ENCODE measurements around the gene KRTAP9-3. TPM values are rescaled to one million over a fixed set of nuclear protein-coding genes. Genes with fewer than 3 reads are reported as not detected.

KRTAP9-3 gene
- total and polyA plus RNA-seq, 10 of the 15 experiments (the other 5 are each of a cell fraction or from before 2014, with no cell fraction given), result not detected

DNA sequence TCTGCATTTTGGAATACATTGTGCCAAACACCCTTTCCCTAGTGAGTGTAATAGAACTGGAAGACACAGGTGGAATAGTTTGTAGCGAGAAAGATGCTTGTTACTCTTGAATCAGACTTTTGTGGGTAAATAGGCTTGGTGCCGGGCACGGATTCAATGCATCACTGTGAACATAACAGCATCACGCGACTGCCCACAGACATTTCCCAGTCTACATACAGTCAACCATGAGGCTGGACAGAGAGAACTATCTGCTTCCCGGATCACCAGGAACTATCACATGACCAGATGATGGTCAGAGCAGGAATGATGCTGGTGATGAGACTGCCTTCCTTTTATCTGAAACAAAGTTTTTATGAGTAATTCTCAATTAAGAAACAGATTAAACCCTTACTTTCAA lies 6.2 kb upstream of the KRTAP9-3 start:
- intact Hi-C loops (cut with micrococcal nuclease; ENCODE audit: unreplicated experiment), result no loop called here
- H3K27me3 ChIP-seq (replicated peaks in 1 of 2; ENCODE audit: control insufficient read depth in 2 of 2, insufficient read depth in 2 of 2, low read length in 1 of 2), result peaks cover 0 to 3% of the 10 kb centered on the region in 2 experiments; a peak in 1 of 4 replicates
- no TSS peak for BruUV-seq (replicated peaks)
- H3K4me1 ChIP-seq (ENCODE audit: control insufficient read depth, insufficient read depth, low read length), result no peaks in the 10 kb centered on the region
- H2AFZ ChIP-seq (ENCODE audit: control insufficient read depth, low read depth, low read length), result no peak overlapping the region
- ChIA-PET RAD21 (ENCODE audit: unreplicated experiment) (no interaction called here), SMC1A (ENCODE audit: uncharacterized antibody, unreplicated experiment) (no interaction called here), POLR2A (no interaction called here), CTCF (interaction anchor here (0.6 kb wide), 1 partner anchor 323 kb away, joined by 3 read pairs; no protein-coding TSS in a partner anchor)
- no peak overlapping the region for H3K27ac ChIP-seq (ENCODE audit: control insufficient read depth, insufficient read depth)
- no peak for FAIRE-seq
- no peak overlapping the region for H3K4me3 ChIP-seq
- no peaks in the 10 kb centered on the region for H3K36me3 ChIP-seq (ENCODE audit: control insufficient read depth in 2 of 2, insufficient read depth in 2 of 2, low read length in 1 of 2)
- H3K9me3 ChIP-seq (replicated peaks; ENCODE audit: control insufficient read depth, insufficient read depth, low read length), result no peaks in the 10 kb centered on the region
- no peaks in the 10 kb centered on the region for H4K20me1 ChIP-seq (ENCODE audit: control insufficient read depth, insufficient read depth)
- 68% methylated on average over 6 of the region's 6 CpGs for WGBS (ENCODE audit: insufficient coverage, insufficient replicate concordance, low lambda C conversion rate, missing lambda C conversion rate)
- H3K79me2 ChIP-seq (ENCODE audit: control insufficient read depth, insufficient read depth, low read length), result no peaks in the 10 kb centered on the region
- no peak for ATAC-seq
- in situ Hi-C loops (cut with MboI), result no loop called here
- DNase-seq (ENCODE audit: low read depth, low spot score), result no peak
- H3K9ac ChIP-seq (ENCODE audit: control insufficient read depth, insufficient read depth, low read length), result no peak overlapping the region
- H3K4me2 ChIP-seq (ENCODE audit: control insufficient read depth, insufficient read depth), result no peak overlapping the region
- TF ChIP-seq MEF2B (IDR thresholded peaks at IDR 0.05; ENCODE audit: partially characterized antibody, poor library complexity, severe bottlenecking), result no peak
- no peak for TF ChIP-seq POU2F2 (IDR thresholded peaks at IDR 0.05; ENCODE audit: borderline replicate concordance, low read depth, low read length)
- no peak for TF ChIP-seq ZNF207 (IDR thresholded peaks at IDR 0.05; ENCODE audit: borderline replicate concordance)
- no peak for TF ChIP-seq IKZF2 (IDR thresholded peaks at IDR 0.05)
- TF ChIP-seq YY1 (IDR thresholded peaks at IDR 0.05; ENCODE audit: low read depth, low read length), result no peak
- TF ChIP-seq, protein P1, sequence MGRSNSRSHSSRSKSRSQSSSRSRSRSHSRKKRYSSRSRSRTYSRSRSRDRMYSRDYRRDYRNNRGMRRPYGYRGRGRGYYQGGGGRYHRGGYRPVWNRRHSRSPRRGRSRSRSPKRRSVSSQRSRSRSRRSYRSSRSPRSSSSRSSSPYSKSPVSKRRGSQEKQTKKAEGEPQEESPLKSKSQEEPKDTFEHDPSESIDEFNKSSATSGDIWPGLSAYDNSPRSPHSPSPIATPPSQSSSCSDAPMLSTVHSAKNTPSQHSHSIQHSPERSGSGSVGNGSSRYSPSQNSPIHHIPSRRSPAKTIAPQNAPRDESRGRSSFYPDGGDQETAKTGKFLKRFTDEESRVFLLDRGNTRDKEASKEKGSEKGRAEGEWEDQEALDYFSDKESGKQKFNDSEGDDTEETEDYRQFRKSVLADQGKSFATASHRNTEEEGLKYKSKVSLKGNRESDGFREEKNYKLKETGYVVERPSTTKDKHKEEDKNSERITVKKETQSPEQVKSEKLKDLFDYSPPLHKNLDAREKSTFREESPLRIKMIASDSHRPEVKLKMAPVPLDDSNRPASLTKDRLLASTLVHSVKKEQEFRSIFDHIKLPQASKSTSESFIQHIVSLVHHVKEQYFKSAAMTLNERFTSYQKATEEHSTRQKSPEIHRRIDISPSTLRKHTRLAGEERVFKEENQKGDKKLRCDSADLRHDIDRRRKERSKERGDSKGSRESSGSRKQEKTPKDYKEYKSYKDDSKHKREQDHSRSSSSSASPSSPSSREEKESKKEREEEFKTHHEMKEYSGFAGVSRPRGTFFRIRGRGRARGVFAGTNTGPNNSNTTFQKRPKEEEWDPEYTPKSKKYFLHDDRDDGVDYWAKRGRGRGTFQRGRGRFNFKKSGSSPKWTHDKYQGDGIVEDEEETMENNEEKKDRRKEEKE (IDR thresholded peaks at IDR 0.05), result no peak
- TF ChIP-seq ZNF217 (IDR thresholded peaks at IDR 0.05), result no peak
- TF ChIP-seq CREM (IDR thresholded peaks at IDR 0.05; ENCODE audit: low read depth), result no peak
- TF ChIP-seq, protein P2, sequence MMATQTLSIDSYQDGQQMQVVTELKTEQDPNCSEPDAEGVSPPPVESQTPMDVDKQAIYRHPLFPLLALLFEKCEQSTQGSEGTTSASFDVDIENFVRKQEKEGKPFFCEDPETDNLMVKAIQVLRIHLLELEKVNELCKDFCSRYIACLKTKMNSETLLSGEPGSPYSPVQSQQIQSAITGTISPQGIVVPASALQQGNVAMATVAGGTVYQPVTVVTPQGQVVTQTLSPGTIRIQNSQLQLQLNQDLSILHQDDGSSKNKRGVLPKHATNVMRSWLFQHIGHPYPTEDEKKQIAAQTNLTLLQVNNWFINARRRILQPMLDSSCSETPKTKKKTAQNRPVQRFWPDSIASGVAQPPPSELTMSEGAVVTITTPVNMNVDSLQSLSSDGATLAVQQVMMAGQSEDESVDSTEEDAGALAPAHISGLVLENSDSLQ (IDR thresholded peaks at IDR 0.05), result no peak
- no peak for TF ChIP-seq CHD4 (IDR thresholded peaks at IDR 0.05)
- no peak for TF ChIP-seq TARDBP (IDR thresholded peaks at IDR 0.05; ENCODE audit: borderline replicate concordance)
- no peak for TF ChIP-seq ASH2L (IDR thresholded peaks at IDR 0.05; ENCODE audit: borderline replicate concordance, low read depth)
- TF ChIP-seq, protein P3, sequence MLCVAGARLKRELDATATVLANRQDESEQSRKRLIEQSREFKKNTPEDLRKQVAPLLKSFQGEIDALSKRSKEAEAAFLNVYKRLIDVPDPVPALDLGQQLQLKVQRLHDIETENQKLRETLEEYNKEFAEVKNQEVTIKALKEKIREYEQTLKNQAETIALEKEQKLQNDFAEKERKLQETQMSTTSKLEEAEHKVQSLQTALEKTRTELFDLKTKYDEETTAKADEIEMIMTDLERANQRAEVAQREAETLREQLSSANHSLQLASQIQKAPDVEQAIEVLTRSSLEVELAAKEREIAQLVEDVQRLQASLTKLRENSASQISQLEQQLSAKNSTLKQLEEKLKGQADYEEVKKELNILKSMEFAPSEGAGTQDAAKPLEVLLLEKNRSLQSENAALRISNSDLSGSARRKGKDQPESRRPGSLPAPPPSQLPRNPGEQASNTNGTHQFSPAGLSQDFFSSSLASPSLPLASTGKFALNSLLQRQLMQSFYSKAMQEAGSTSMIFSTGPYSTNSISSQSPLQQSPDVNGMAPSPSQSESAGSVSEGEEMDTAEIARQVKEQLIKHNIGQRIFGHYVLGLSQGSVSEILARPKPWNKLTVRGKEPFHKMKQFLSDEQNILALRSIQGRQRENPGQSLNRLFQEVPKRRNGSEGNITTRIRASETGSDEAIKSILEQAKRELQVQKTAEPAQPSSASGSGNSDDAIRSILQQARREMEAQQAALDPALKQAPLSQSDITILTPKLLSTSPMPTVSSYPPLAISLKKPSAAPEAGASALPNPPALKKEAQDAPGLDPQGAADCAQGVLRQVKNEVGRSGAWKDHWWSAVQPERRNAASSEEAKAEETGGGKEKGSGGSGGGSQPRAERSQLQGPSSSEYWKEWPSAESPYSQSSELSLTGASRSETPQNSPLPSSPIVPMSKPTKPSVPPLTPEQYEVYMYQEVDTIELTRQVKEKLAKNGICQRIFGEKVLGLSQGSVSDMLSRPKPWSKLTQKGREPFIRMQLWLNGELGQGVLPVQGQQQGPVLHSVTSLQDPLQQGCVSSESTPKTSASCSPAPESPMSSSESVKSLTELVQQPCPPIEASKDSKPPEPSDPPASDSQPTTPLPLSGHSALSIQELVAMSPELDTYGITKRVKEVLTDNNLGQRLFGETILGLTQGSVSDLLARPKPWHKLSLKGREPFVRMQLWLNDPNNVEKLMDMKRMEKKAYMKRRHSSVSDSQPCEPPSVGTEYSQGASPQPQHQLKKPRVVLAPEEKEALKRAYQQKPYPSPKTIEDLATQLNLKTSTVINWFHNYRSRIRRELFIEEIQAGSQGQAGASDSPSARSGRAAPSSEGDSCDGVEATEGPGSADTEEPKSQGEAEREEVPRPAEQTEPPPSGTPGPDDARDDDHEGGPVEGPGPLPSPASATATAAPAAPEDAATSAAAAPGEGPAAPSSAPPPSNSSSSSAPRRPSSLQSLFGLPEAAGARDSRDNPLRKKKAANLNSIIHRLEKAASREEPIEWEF (IDR thresholded peaks at IDR 0.05; ENCODE audit: insufficient replicate concordance, low read depth, low read length), result no peak
- no peak for TF ChIP-seq HCFC1 (IDR thresholded peaks at IDR 0.05; ENCODE audit: low read length)
- TF ChIP-seq CBX3 (IDR thresholded peaks at IDR 0.05; ENCODE audit: borderline replicate concordance, low read depth), result no peak
- TF ChIP-seq SRF (IDR thresholded peaks at IDR 0.05; ENCODE audit: low read depth in 2 of 2, low read length in 2 of 2), result no peak
